Right lung (tissue), 5 donors: ENCODE measurements around the gene NFAM1. TPM values are rescaled to one million over a fixed set of nuclear protein-coding genes. Genes with fewer than 3 reads are reported as not detected.

Experiments used
- DNase-seq, 2 donors: peaks; one replicate each; pipeline ENCODE4 v3.0.0-alpha.2; 2013
- polyA plus RNA-seq, 5 donors: library from polyadenylated mRNA; unstranded; fragments of 120-200 nt; gene quantifications; one replicate each; pipeline versions ENCODE4 v1.2.1 to v1.2.3, GENCODE V29; 2013; ENCODE audit warnings: inconsistent platforms in 1 of 5, low replicate concordance in 1 of 5; ENCODE audit not compliant: insufficient read length in 5 of 5, insufficient read depth in 1 of 5

NFAM1 gene
- polyA plus RNA-seq, 5 donors: 0.60 to 1.4 (median 1.2) TPM

GRCh38 chr22:42383851-42384417 lies 48.3 kb downstream of the NFAM1 start:
- no peak for DNase-seq

- no peak for DNase-seq
Observed at GRCh38 chr22:42383287-42383686, 48.9 kb downstream of the NFAM1 start.

GRCh38 chr22:42380769-42381551 lies 51.2 kb downstream of the NFAM1 start:
- no peak for DNase-seq

- DNase-seq: no peak
Observed at GRCh38 chr22:42379966-42380537, 52.2 kb downstream of the NFAM1 start.

- peak; percentile 73 to 79 for DNase-seq
Observed at GRCh38 chr22:42376711-42377554, 55.3 kb downstream of the NFAM1 start.

GRCh38 chr22:42375982-42376381 lies 56.2 kb downstream of the NFAM1 start:
- no peak for DNase-seq

- no peak for DNase-seq
Observed at GRCh38 chr22:42372976-42373375, 59.2 kb downstream of the NFAM1 start.

- no peak for DNase-seq
Observed at GRCh38 chr22:42371501-42371900, 60.7 kb downstream of the NFAM1 start.

GRCh38 chr22:42371099-42371498 lies 61.1 kb downstream of the NFAM1 start:
- no peak for DNase-seq

- peak; percentile 84 to 85 for DNase-seq
Observed at GRCh38 chr22:42369250-42370041, 62.8 kb downstream of the NFAM1 start.

GRCh38 chr22:42368379-42369249 lies 63.6 kb downstream of the NFAM1 start:
- DNase-seq: peak in 1 of 2 donors; percentile 22

- DNase-seq: no peak
Observed at GRCh38 chr22:42367980-42368378, 64.2 kb downstream of the NFAM1 start.

GRCh38 chr22:42366806-42367581 lies 65.2 kb downstream of the NFAM1 start:
- DNase-seq: no peak

- no peak for DNase-seq
Observed at GRCh38 chr22:42365942-42366695, 66.1 kb downstream of the NFAM1 start.

- DNase-seq: no peak
Observed at GRCh38 chr22:42365111-42365865, 66.9 kb downstream of the NFAM1 start.

GRCh38 chr22:42364604-42365110 lies 67.5 kb downstream of the NFAM1 start:
- DNase-seq: no peak

- DNase-seq: no peak
Observed at GRCh38 chr22:42363892-42364291, 68.3 kb downstream of the NFAM1 start.

GRCh38 chr22:42361523-42361922 lies 70.7 kb downstream of the NFAM1 start:
- DNase-seq: no peak
